HG03571 (cell line): ENCODE data around the gene MALT1.
A peak's percentile ranks its signal among the peaks of the same experiment; 100 is the strongest.
"Not testable (repeated sequence)": the region's sequence is repeated elsewhere in the genome, so short reads cannot be mapped to it uniquely, and the experiment has no call there.

ENCODE experiments used
- ATAC-seq: cut with Tn5 transposase; IDR thresholded peaks from one replicate; pipeline ENCODE4 v1.9.1; 2021; ENCODE audit not compliant: unreplicated experiment

Gene MALT1

DNA sequence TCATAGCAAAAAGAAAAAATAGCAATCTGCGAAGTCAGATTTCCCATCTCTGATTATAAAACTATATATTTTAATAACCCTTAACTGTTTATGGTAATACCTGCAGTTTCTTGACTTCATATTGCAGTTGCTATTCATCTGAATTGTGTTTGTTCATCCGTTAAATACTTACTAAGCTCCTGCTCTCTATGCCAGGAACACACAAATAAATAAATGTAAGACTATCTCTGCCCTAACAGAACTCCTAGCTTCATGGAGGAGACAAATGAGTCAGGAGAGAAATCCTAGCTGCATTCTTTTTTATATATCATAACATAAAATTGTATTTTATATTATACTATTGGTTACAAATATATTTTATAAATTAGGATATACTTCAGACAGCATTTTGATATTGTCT, 61.2 kb downstream of the MALT1 start:
- no peak for ATAC-seq

DNA sequence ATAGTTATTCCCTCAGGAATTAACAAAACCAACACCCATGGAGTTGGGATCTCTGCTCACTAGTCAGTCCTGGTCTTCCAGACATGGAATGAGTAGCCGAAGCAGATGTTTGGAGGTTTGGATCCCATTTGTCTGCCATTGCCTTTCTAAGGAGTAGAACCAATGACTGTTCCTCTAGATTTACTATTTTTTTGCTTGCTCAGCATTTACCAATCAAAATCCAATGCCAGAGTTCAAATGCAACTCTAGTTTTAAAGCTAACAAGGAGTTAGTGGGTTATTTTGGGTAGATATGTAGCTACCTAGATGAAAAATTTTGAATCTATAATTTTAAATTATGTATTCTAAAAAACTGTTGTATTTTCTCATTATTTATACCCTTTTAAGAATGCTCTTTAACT, 62.6 kb downstream of the MALT1 start:
- no peak for ATAC-seq

DNA sequence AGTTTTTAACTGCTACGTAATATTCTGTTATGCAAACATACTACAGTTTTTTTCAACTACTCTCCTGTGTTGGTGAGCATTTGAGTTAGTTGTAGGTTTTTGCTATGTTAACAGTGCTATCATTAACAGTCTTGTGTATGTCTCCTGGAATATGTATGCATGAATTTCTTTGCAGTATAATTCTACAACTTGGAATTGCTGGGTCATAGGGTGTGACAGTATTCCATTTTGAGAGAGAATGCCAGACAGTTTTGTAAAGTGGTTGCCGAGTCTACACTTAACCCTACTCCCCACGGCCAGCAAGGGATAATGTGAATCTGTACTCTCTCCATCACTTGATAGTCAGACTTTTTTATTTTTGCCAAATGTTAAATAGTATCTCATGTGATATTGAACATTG, 67.1 kb downstream of the MALT1 start:
- ATAC-seq, result no peak

DNA sequence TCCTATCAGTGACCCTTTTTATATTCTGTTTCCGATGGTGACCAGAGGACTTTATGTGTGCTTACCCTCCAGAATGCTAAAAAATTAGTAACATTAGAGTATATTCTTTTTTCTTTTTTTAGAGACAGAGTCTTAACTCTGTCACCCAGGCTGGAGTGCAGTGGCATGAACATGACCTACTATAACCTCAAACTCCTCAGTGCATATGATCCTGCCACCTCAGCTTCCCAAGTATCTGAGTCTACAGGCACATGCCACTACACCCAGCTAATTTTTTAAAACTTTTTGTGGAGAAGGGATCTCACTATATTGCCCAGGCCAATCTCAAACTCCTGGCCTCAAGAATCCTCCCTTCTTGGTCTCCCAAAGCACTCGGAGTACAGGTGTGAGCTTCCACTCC, 74.6 kb downstream of the MALT1 start:
- no peak for ATAC-seq

DNA sequence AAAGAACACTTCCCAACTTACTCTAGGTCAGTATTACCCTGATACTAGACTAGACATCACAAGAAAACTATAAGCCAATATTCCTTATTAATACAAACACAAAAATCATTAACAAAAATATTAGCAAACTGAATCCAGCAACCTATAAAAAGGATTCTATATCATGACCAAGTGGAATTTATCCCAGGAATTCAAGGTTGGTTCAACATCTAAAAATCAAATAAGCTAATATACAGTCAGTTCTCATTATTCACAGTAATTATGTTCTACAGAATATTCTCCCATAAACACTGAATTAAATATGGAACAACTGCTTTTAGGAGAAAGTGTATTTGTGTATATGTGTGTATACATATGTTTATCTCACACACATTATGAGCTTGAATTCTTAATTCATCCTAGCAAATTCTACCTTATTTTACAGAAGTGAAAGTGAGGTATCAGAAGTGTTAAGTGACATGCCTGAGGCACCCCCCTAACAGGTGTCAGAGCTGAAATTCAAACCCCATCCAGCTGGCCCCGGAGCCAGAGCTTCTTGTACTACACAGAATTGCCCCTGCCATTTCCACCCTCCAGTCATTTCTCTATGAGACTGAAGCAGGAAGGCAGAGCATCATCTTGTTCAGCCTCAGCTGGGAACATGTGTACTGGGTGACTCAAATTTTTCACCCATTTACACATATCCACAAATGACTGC, 77.8 kb downstream of the MALT1 start:
- no peak for ATAC-seq

DNA sequence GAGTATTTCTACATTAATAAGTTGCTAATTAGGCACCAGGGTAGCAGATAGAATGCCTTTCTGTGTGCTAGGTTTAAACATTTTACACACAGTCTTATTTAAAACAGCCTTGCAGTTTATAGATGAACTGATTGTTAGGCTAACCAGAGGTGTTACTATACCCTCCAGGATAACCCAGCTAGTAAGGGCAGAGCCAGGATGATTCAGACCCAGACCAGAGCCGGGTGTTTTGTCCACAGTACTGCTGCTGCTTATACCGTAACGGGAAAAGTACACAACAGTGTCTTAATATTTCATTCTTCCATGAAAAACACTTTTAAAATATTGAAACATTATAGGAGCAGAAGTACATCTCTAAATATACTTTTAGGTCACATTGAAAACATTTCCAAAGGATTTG, 82.7 kb downstream of the MALT1 start:
- ATAC-seq, result no peak

DNA sequence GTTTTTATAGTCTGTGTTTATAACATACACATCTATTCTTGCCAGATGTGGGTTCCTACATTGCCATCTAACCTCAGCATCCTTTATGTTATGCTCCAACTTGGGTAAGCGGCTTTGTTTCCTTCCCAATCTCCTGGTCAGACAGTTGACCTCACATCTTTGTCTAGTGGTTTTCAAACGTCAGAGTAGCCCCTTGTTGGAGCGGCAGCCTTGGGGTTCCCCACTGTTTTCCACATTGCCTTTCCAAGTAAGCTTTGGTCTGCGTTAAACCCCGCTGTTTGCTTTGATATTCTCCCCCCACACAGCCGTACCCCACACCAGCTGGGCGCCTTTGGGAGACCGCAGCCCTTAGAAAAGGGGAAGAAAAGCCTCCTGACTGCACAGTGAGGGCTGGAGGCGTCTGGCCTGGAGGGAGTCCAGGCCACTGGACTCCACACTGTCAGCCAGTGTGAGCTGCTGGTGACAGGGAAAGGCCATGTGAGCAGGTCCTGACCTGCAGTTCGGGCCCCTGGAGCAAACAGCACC, 83.3 kb downstream of the MALT1 start:
- ATAC-seq, result no peak

DNA sequence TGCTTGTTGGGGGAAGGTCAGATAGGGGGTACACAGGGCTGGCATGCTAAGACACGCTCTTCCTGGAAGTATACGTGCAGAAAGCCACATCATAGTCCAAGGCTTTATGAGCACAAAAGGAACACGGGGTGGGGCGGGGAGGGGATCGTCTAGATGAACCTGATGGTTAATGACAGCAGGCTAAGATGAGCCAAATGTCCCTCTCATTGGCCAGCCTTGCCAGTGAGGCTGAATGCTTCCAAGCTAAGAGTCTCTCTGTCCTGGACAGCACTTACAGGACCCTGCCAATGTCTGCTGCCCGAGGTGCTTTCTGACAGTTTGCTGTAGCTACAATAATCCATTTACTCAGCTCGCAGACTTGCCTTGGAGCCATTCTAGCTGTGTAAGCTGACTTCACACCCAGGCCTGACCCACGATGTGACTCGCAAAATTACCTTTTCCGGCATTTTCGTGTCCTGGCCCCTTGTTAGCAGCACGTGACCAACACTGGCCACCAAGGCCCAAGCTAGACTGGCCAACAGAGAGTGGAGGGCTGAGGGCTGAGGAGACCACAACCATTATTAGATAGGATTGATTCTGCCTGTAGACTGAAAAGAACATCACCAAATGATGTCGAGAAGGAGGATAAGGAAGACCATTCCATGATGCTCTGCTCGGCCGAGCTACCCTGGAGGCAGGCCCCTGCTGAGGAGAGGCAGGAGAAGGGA, 84.2 kb downstream of the MALT1 start:
- no peak for ATAC-seq

DNA sequence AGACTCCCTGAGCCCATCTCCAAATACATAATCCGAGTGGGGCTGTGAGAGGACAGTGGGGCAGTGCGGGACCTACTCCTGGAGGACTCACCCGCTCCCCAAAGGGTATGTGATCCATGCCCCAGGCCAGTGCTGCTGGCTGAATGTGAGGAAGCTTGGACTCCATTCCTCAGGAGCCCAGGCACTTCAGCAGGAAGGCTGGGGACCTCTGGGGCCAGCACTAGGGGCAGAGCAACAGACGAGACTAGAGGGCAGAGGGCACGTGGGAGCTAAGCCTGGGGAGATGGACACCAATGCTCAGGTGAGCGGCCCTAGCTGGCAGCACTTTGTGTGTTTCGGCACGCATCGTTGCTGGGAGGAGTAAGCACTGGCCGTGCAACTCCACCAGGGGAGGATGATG, 84.9 kb downstream of the MALT1 start:
- ATAC-seq, result no peak

DNA sequence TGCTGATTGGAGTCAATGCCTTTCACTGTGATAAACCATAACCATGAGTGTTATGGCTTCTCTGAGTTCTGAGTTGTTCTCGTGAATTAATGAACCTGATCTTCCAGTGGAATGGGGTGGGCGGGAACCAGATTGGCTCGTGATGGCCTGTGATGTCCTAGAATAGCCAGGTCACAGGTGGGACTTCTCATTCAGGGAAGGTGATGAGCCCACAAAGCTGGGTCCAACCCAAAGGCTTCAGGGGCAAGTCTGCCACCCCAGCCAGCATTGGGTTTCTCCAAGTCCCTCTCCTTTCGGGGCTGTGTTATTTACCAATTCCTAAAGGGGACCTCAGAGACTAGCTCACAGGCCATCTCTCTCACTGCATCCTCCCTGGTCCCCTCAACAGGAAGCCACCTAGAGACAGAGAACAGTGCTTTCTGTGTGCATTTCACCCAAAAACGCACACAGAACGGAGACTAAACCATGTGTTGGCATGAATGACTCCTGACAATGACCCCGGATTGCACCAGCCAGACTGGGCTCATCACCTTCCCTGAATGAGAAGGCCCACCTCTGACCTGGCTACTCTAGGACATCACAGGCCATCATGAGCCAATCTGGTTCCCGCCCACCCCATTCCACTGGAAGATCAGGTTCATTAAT, 85.5 kb downstream of the MALT1 start:
- ATAC-seq, result no peak

DNA sequence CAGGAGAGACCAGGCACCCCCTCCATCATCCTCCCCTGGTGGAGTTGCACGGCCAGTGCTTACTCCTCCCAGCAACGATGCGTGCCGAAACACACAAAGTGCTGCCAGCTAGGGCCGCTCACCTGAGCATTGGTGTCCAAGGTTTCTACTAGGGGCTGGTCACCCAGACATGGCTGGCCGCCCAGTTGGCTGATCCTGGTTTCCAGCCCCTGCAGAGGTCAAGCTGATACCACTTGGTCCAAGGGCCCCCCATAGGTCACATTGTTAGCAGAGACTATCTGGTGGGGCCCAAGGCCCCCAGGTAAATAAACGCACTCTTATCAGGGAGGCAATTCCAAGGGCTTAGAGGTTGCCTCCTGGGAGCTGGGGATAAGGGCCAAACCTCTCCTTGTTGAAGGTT, 86.1 kb downstream of the MALT1 start:
- not testable (repeated sequence) for ATAC-seq

DNA sequence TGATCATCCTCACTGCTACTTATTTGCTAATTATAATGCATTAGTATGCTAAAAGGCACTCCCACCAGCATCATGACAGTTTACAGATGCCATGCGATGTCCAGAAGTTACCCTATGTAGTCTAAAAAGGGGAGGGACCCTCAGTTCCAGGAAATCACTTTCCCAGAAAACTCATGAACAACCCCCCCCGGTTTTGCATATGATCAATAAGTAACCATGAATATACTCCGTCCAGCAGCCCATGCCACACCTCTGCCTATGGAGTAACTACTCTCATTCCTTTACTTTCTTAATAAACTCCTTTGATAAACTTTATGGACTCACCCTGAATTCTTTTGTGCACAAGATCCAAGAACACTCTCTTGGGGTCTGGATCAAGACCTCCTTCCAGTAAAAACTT, 86.8 kb downstream of the MALT1 start:
- no peak for ATAC-seq

DNA sequence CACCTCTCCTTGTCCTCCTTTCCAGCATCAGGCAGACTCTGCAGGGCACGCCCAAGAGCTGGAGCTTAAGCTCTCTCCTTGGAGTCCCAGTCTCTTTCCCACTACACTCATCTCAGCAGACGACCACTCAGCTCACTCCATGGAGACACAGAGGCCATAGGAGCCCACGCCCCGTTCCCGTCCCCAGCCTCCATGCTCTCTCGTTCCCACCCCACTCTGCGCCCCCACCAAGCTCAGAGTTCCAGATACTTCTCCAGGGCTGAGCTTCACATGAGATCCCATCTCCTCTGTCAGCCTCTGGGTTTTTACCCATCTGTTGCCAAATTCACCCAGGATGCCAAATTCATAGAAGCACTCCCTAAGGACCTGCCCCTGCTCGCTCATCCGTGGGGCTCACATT, 87.3 kb downstream of the MALT1 start:
- ATAC-seq, result no peak

DNA sequence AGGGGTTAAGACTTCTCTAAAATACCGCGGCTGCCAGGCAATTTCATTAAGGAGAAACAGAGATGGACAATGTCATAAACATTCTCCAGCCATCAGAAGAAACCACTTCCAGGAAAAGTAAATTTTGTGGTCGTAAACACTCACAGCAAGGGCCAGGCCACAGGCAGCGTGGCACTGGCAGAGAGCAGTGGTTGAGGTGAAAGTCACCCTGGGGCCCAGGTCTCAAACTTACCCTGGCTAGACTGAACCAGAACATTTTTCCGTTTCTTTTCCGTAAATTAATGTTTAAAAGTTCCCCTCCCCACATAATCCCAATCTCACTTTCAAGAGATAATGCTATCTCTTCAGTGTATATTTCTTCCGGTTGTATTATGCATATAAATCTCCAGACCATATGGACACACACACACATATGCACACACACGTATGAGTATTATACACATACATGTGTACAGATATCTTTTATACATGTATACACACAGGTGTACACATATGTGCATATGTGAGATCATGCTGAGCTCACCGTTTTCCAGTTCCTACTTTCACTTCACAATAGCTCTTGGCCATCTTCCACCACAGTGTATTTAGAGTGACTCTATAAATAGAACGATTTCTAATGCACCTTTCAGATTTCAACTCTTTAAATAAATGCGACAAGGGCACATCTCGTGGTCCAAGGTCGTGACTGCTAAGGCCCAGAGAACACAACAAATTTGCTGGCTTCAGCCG, 90.1 kb downstream of the MALT1 start:
- peak; percentile 77 for ATAC-seq

DNA sequence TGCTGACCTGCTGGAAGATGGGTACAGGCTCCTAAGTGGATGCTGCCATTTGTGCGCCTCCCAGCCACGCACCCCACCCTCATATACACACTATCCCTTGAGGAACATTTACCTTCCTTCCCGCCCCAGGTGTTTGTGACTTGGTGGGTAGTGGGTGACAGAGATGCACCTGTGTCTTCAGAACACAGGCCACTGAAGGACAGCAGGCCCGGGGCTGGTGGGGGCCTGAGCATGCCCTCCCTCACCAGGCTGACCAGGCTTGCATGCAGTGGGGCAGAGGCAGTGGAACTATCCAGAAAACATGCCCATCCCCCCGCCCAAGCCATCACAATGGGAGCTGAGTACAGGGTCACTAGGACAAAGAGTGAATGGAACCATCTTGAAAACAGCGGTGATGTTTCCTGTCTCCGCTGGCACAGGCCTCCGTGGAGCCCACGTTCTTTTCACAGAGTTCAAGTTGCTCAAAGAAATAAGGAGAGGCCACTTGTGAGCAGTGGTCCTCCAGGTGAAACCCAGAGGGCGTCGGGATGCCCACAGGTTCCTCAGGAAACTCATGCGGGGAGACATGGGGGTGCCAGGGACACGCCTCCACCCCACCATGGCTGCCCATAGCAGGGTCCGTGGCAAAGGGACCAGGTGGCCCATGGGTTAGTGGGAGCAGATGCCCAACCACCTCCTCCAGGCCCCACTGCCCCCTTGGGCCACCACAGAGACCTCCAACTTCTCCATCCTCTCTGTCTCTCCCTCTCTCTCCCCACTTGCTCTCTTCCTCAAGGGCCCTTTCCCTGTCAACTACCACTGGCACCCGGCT, 90.9 kb downstream of the MALT1 start:
- no peak for ATAC-seq

DNA sequence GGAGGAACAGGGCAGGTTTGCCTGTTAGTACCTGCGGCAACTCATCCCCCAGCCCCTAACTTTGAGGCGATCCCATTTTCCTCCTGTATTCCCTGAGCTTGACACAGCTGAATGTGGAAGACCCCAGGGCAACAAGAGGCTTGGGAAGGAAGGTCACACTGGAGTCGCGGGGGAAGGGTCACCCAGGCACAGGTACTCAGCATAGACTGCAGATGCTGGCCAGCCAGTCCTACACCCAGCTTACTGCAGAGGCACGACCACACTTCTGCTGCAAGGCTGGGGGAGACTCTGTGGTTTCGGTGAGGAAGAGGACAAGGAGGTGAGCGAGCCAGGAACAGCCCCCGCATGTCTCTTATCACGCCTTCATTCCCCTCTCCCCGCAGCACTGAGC, 91.5 kb downstream of the MALT1 start:
- no peak for ATAC-seq

DNA sequence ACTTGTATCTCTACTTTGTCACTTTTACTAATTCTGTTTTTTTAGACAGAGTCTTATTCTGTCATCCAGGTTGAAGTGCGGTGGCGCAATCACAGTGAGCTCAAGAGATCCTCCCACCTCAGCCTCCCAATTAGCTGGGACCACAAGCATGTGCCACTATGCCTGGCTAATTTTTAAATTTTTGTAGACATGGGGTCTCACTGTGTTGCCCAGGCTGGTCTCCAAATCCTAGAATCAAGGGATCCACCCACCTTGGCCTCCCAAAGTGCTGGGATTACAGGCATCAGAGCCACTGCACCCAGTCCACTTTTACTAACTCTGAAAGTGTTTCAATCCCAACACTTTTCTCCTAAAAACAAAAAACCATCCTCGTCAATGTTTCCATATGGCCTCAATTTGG, 94.9 kb downstream of the MALT1 start:
- ATAC-seq, result no peak

DNA sequence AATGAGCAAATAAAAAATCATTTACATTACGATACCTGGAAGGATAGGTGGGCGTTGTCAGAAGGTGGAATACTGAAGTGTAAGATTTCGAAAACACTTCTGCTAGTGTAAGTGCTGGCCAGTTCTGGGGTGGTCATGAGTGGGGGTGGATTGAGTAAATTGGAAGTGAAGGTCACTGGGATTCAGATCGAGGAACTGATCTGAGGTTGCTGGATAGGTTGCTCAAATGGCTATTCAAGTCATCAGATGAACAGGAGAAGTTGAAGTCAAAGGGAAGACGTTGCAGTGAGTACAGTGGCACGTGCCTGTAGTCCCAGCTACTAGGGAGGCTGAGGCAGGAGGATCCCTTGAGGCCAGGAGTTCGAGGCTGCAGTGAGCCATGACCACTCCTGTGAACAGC, 95.7 kb downstream of the MALT1 start:
- no peak for ATAC-seq

DNA sequence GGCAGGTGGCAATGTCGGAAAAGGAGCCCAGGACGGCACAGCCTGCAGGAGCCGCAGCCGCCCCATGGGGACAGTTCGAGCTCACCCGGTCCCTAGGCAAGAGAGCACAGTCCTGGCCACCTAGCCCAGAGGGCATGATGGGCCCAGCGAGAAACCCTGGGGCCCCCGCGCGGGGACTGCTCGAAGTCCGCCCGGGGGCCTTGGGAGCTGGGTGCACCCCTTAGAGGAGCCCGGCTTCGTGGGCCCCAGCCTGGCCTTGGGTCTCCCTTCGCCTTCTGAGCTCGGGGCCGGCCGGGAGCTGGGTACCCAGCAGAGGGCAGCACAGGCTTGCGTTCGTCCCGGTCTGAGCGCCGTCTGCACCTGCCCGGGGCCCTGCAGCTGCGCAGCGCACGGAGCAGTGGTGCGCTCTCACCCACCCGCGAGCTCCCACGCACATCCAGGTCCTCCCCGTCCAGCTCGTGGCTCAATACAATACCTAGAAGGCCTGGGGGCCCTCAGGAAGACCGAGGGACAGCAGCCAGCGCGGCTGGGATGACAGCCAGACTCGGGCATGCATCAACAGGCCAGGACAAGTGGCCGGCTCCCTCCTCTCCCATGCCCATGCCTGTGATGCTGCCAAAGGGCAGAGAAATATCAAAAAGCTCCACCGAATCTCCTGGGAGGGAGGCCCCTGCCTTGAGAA, 97.2 kb downstream of the MALT1 start:
- ATAC-seq, result peak; percentile 90

DNA sequence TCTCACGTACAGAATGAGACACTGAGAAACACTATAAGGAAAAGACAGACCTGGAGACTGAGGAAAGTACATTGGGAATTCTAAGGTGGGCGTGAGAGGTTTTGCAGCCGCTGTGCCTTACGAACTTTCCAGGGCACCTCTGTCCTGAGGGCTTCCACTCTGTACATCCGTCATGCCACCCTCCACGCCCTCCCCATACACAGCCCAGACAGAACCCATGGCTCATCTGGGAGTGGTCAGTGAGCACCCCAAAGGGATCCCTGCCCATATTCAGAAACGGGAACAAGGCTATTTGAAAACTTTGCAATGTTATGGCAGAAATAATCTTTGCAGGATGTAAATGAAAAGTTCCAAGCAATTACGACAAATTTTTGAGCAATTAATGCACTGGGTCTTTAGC, 98.1 kb downstream of the MALT1 start:
- ATAC-seq, result no peak
